Liver (tissue), 9 donors: ENCODE results near the gene ZNF185. TPM values are rescaled to one million over a fixed set of nuclear protein-coding genes. Genes with fewer than 3 reads are reported as not detected.

Experiments
- DNase-seq: peaks from one replicate; pipeline ENCODE4 v3.0.0-alpha.2; 2017; ENCODE audit warnings: low spot score
- H3K27ac ChIP-seq, 2 donors: one replicate each; pipeline ENCODE4 v1.7.0; 2013; ENCODE audit warnings: inconsistent platforms in 2 of 2, low read length in 2 of 2, control low read depth in 1 of 2, low read depth in 1 of 2, mild to moderate bottlenecking in 1 of 2
- H3K27me3 ChIP-seq, 4 donors: one replicate each; pipeline versions ENCODE4 v1.6.1 to v1.7.0; 2013; ENCODE audit warnings: low read length in 3 of 4, inconsistent platforms in 1 of 4, mild to moderate bottlenecking in 1 of 4, moderate library complexity in 1 of 4; ENCODE audit not compliant: control insufficient read depth in 4 of 4, insufficient read depth in 4 of 4
- H3K36me3 ChIP-seq, 4 donors: one replicate each; pipeline versions ENCODE4 v1.6.1 to v1.7.0; 2013; ENCODE audit warnings: low read length in 3 of 4, mild to moderate bottlenecking in 3 of 4, low read depth in 1 of 4, moderate library complexity in 1 of 4; ENCODE audit not compliant: control insufficient read depth in 4 of 4, insufficient read depth in 3 of 4
- H3K4me1 ChIP-seq, 4 donors: one replicate each; pipeline versions ENCODE4 v1.6.1 to v1.7.0; 2013; ENCODE audit warnings: low read length in 3 of 4, mild to moderate bottlenecking in 3 of 4, moderate library complexity in 1 of 4; ENCODE audit not compliant: control insufficient read depth in 4 of 4, insufficient read depth in 4 of 4
- H3K4me3 ChIP-seq, 3 donors: one replicate each; pipeline versions ENCODE4 v1.6.1 to v1.7.0; 2013; ENCODE audit warnings: low read length in 3 of 3, control low read depth in 1 of 3, low read depth in 1 of 3, mild to moderate bottlenecking in 1 of 3
- H3K9ac ChIP-seq, 2 donors: one replicate each; pipeline ENCODE4 v1.7.0; 2013; ENCODE audit warnings: low read length in 2 of 2, mild to moderate bottlenecking in 2 of 2, moderate library complexity in 2 of 2, control low read depth in 1 of 2, low read depth in 1 of 2
- H3K9me3 ChIP-seq, 4 donors: one replicate each; pipeline versions ENCODE4 v1.6.1 to v1.7.0; 2013; ENCODE audit warnings: low read length in 3 of 4; ENCODE audit not compliant: control insufficient read depth in 4 of 4
- EGR1 ChIP-seq, 2 donors: IDR thresholded peaks; 2 replicates each; pipeline ENCODE4 v1.6.1; 2016 to 2018; ENCODE audit warnings: antibody characterized with exemption in 2 of 2, low read depth in 2 of 2
- FOXA1 ChIP-seq: IDR thresholded peaks from 2 replicates; pipeline ENCODE4 v1.6.1; 2016; ENCODE audit warnings: antibody characterized with exemption
- FOXA2 ChIP-seq: IDR thresholded peaks from 2 replicates; pipeline ENCODE4 v1.6.1; 2016; ENCODE audit warnings: antibody characterized with exemption
- GABPA ChIP-seq, 2 donors: IDR thresholded peaks in 1 of 2; conservative IDR thresholded peaks in 1 of 2; 2 replicates each; pipeline ENCODE4 v1.6.1; 2016; ENCODE audit warnings: antibody characterized with exemption in 2 of 2, mild to moderate bottlenecking in 1 of 2, moderate library complexity in 1 of 2
- HNF4A ChIP-seq, 2 donors: conservative IDR thresholded peaks; 2 replicates each; pipeline ENCODE4 v1.6.1; 2016; ENCODE audit warnings: antibody characterized with exemption in 2 of 2, mild to moderate bottlenecking in 2 of 2
- HNF4G ChIP-seq: IDR thresholded peaks from 2 replicates; pipeline ENCODE4 v1.6.1; 2016; ENCODE audit warnings: antibody characterized with exemption
- JUND ChIP-seq, 2 donors: IDR thresholded peaks; 2 replicates each; pipeline ENCODE4 v1.6.1; 2016; ENCODE audit warnings: antibody characterized with exemption in 2 of 2
- NR2F2 ChIP-seq: IDR thresholded peaks from 2 replicates; pipeline ENCODE4 v1.6.1; 2016; ENCODE audit warnings: antibody characterized with exemption
- RAD21 ChIP-seq, 2 donors: IDR thresholded peaks; 2 replicates each; pipeline ENCODE4 v1.6.1; 2016; ENCODE audit warnings: antibody characterized with exemption in 2 of 2, mild to moderate bottlenecking in 2 of 2
- RXRA ChIP-seq, 2 donors: IDR thresholded peaks; 2 replicates each; pipeline ENCODE4 v1.6.1; 2017 to 2018; ENCODE audit warnings: antibody characterized with exemption in 2 of 2, mild to moderate bottlenecking in 1 of 2
- SP1 ChIP-seq: IDR thresholded peaks from 2 replicates; pipeline ENCODE4 v1.6.1; 2018; ENCODE audit warnings: antibody characterized with exemption, mild to moderate bottlenecking
- TAF1 ChIP-seq: conservative IDR thresholded peaks from 2 replicates; pipeline ENCODE4 v1.6.1; 2016; ENCODE audit warnings: antibody characterized with exemption, mild to moderate bottlenecking
- YY1 ChIP-seq: IDR thresholded peaks from 2 replicates; pipeline ENCODE4 v1.6.1; 2016; ENCODE audit warnings: antibody characterized with exemption, mild to moderate bottlenecking
- WGBS: extraction: QIAGEN DNeasy Blood & Tissue Kit; methylation state at CpG from one replicate; pipeline ENCODE4 v1.1.7; 2013; 5-methylcytosine and 5-hydroxymethylcytosine counted together
- polyA plus RNA-seq, 2 donors: library from polyadenylated mRNA; stranded (reverse) in 1 of 2; unstranded in 1 of 2; fragments of 200-250 nt in 1 of 2; fragments of >200 nt in 1 of 2; fragmentation: Nextera tagmentation in 1 of 2; extraction: Ambion mirVana in 1 of 2; gene quantifications; one replicate each; pipeline versions ENCODE4 v1.2.1 to v1.2.3, GENCODE V29; 2013 to 2015
- total RNA-seq, 2 donors: library from RNA; depleted of rRNA; stranded (reverse); fragments of >200 nt; gene quantifications; one replicate each; pipeline ENCODE4 v1.2.3, GENCODE V29; 2014
- TF ChIP-seq, protein P1 (sequence below): IDR thresholded peaks from 2 replicates; pipeline ENCODE4 v1.6.1; 2016; ENCODE audit warnings: antibody characterized with exemption
- TF ChIP-seq, protein P2 (sequence below): IDR thresholded peaks from 2 replicates; pipeline ENCODE4 v1.6.1; 2016; ENCODE audit warnings: antibody characterized with exemption
- TF ChIP-seq, protein P3 (sequence below): IDR thresholded peaks from 2 replicates; pipeline ENCODE4 v1.6.1; 2016; ENCODE audit warnings: antibody characterized with exemption
- TF ChIP-seq, protein P4 (sequence below): fragments of 150-350 bp; IDR thresholded peaks from 2 replicates; pipeline ENCODE4 v1.5.1; 2017; ENCODE audit warnings: improper control_type of control experiment, low read depth, low read length; ENCODE audit not compliant: missing input control
- TF ChIP-seq, protein P5 (sequence below): IDR thresholded peaks from 2 replicates; pipeline ENCODE4 v1.6.1; 2016; ENCODE audit warnings: antibody characterized with exemption, mild to moderate bottlenecking
- donor health status: healthy.
- donor health status: healthy.
- donor health status: healthy.
- donor health status: healthy.
- donor health status: healthy.

Gene ZNF185
- total and polyA plus RNA-seq, 4 donors, result 0.44 to 3.2 (median 0.94) TPM

DNA sequence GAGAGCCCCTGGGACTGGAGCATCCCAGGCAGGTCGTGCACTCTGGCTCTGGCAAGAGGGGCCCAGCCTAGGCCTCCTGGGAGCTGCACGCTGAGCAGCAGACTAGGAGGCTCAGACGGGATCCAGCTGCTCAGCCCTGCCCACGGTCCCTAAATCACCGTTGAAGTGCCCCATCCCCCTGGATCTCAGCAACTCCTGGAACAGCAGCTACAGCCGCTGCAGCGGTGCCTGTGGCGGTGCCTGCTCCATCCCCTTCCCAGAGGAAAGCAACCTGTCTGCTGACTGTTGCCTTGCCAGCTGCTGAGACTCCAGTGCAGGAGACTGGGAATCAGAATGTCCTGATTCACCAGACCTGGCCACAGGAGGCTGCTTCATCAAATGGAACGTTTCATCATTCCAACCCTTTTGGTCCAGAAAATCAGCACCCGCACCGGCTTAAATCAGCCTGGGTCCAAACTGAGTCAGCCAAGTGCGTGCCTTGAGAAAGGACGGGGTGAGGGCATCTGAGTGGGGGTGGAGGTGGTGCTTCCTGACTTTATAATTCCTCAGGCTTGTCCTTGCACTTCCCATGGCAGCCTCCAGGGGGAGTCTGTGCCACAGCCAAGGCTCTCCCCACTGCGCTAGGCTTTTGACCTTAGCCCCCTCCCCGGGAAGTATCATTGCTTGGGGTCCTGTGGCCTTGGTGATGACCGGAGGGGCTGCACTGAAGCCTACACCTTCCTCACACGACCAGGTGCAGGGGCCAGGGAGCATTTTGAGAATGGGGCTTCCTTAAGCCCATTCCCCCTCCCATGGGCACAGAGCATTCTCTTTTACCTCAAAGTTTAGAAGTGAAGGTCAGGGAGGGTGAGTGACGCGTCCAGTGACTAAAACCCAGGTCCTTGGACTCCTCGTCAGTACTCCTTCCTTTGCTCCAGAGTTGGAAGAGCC, 6.5 kb downstream of the ZNF185 start:
- DNase-seq, result peak; percentile 50

DNA sequence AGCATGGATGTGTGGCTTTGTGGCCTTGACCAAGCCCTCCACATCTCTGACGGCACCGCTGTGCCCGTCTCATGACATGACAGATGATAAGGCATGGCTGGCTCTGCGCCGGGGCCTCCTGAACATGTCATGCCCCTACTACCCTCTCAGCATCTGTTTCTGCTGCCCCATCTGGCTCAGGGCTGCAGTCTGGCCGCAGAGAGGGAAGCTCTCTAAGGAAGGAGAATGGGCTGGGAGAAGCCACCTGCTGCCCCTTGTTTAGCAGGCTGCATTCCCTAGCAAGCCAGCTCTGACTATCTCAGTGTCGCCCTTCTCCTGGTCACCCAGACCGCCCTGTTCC, 7.2 kb downstream of the ZNF185 start:
- no peaks in the 10 kb centered on the region for H3K9me3 ChIP-seq
- WGBS, result 83% methylated on average over 8 of the region's 8 CpGs
- no peaks in the 10 kb centered on the region for H3K27me3 ChIP-seq
- no peaks in the 10 kb centered on the region for H3K4me1 ChIP-seq
- no peaks in the 10 kb centered on the region for H3K36me3 ChIP-seq
- no peak overlapping the region for H3K9ac ChIP-seq
- TF ChIP-seq, protein P1, sequence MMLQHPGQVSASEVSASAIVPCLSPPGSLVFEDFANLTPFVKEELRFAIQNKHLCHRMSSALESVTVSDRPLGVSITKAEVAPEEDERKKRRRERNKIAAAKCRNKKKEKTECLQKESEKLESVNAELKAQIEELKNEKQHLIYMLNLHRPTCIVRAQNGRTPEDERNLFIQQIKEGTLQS, result no peak
- TF ChIP-seq JUND (IDR thresholded peaks at IDR 0.05) (no peak), NR2F2 (no peak), RXRA (IDR thresholded peaks at IDR 0.05) (no peak), SP1 (no peak), GABPA (IDR thresholded peaks at IDR 0.05 in 1 of 2, conservative IDR thresholded peaks at IDR 0.05 in 1 of 2) (no peak), HNF4A (conservative IDR thresholded peaks at IDR 0.05) (no peak), YY1 (no peak), FOXA1 (no peak), HNF4G (no peak), RAD21 (IDR thresholded peaks at IDR 0.05) (no peak), TAF1 (no peak), EGR1 (IDR thresholded peaks at IDR 0.05; ENCODE audit: low read depth in 2 of 2) (no peak), FOXA2 (no peak)
- TF ChIP-seq, protein P2, sequence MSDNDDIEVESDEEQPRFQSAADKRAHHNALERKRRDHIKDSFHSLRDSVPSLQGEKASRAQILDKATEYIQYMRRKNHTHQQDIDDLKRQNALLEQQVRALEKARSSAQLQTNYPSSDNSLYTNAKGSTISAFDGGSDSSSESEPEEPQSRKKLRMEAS, result no peak
- TF ChIP-seq, protein P3, sequence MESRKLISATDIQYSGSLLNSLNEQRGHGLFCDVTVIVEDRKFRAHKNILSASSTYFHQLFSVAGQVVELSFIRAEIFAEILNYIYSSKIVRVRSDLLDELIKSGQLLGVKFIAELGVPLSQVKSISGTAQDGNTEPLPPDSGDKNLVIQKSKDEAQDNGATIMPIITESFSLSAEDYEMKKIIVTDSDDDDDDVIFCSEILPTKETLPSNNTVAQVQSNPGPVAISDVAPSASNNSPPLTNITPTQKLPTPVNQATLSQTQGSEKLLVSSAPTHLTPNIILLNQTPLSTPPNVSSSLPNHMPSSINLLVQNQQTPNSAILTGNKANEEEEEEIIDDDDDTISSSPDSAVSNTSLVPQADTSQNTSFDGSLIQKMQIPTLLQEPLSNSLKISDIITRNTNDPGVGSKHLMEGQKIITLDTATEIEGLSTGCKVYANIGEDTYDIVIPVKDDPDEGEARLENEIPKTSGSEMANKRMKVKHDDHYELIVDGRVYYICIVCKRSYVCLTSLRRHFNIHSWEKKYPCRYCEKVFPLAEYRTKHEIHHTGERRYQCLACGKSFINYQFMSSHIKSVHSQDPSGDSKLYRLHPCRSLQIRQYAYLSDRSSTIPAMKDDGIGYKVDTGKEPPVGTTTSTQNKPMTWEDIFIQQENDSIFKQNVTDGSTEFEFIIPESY, result no peak
- TF ChIP-seq, protein P4, sequence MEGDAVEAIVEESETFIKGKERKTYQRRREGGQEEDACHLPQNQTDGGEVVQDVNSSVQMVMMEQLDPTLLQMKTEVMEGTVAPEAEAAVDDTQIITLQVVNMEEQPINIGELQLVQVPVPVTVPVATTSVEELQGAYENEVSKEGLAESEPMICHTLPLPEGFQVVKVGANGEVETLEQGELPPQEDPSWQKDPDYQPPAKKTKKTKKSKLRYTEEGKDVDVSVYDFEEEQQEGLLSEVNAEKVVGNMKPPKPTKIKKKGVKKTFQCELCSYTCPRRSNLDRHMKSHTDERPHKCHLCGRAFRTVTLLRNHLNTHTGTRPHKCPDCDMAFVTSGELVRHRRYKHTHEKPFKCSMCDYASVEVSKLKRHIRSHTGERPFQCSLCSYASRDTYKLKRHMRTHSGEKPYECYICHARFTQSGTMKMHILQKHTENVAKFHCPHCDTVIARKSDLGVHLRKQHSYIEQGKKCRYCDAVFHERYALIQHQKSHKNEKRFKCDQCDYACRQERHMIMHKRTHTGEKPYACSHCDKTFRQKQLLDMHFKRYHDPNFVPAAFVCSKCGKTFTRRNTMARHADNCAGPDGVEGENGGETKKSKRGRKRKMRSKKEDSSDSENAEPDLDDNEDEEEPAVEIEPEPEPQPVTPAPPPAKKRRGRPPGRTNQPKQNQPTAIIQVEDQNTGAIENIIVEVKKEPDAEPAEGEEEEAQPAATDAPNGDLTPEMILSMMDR, result no peak
- TF ChIP-seq, protein P5, sequence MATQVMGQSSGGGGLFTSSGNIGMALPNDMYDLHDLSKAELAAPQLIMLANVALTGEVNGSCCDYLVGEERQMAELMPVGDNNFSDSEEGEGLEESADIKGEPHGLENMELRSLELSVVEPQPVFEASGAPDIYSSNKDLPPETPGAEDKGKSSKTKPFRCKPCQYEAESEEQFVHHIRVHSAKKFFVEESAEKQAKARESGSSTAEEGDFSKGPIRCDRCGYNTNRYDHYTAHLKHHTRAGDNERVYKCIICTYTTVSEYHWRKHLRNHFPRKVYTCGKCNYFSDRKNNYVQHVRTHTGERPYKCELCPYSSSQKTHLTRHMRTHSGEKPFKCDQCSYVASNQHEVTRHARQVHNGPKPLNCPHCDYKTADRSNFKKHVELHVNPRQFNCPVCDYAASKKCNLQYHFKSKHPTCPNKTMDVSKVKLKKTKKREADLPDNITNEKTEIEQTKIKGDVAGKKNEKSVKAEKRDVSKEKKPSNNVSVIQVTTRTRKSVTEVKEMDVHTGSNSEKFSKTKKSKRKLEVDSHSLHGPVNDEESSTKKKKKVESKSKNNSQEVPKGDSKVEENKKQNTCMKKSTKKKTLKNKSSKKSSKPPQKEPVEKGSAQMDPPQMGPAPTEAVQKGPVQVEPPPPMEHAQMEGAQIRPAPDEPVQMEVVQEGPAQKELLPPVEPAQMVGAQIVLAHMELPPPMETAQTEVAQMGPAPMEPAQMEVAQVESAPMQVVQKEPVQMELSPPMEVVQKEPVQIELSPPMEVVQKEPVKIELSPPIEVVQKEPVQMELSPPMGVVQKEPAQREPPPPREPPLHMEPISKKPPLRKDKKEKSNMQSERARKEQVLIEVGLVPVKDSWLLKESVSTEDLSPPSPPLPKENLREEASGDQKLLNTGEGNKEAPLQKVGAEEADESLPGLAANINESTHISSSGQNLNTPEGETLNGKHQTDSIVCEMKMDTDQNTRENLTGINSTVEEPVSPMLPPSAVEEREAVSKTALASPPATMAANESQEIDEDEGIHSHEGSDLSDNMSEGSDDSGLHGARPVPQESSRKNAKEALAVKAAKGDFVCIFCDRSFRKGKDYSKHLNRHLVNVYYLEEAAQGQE, result no peak
- no peak for DNase-seq
- no peak overlapping the region for H3K27ac ChIP-seq
- no peak overlapping the region for H3K4me3 ChIP-seq

More for the DNA sequence above, 6.5 kb downstream of the ZNF185 start:
- Histone ChIP-seq H3K4me3 (no peak overlapping the region), H3K9me3 (no peaks in the 10 kb centered on the region), H3K9ac (no peak overlapping the region), H3K4me1 (no peaks in the 10 kb centered on the region), H3K36me3 (no peaks in the 10 kb centered on the region), H3K27ac (no peak overlapping the region), H3K27me3 (no peaks in the 10 kb centered on the region)
- WGBS, result 25% methylated on average over 20 of the region's 20 CpGs
- TF ChIP-seq RAD21 (IDR thresholded peaks at IDR 0.05) (peak in 1 of 2 donors; percentile 19), GABPA (IDR thresholded peaks at IDR 0.05 in 1 of 2, conservative IDR thresholded peaks at IDR 0.05 in 1 of 2) (no peak), FOXA1 (no peak)
- TF ChIP-seq, protein P4, result peak; percentile 67
